EH (cell line): Measurements from ENCODE around the gene PLXDC2.
"Not testable (repeated sequence)": the region's sequence is repeated elsewhere in the genome, so short reads cannot be mapped to it uniquely, and the experiment has no call there.

Source experiments
- DNase-seq: peaks from one replicate; pipeline ENCODE4 v3.0.0-alpha.2; 2015; ENCODE audit warnings: low read depth

Gene PLXDC2

DNA sequence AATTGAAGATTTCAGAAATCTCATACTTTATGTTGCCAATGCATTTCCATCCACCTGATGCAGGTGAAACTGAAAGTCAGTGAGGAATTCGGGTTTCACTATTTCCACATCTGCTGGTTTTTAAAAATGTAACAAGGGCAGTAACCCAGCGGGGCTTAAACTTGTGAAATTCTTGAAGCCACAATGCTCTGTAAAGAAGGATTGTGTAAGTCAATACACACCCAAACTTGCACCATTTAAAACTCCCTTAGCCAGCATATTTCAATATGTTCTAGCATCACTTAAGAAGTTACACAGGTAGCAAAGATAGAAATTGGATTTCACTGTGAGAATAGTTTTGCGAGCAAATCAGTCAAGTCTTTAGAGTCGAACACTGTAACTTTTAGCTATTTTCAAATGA is 386.1 kb downstream of the PLXDC2 start:
- no peak for DNase-seq

DNA sequence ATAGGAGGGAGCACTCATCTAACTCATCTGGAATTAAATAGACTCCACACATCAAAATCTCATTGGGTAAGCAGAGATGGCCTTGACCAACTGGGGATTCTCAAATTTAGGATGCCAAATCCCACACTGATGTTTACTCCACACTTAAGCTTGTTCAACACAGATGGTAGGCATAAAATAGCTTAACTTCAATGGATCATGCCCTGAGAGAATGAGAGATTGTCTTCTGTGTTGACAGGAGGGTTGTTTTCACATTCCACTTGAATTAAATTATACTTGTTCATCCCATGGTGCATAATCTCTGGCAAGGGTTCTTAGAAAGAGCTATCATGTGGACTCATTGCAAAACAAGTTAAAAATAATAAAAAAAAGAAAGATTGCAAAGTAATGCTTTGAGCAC is 391.4 kb downstream of the PLXDC2 start:
- no peak for DNase-seq

DNA sequence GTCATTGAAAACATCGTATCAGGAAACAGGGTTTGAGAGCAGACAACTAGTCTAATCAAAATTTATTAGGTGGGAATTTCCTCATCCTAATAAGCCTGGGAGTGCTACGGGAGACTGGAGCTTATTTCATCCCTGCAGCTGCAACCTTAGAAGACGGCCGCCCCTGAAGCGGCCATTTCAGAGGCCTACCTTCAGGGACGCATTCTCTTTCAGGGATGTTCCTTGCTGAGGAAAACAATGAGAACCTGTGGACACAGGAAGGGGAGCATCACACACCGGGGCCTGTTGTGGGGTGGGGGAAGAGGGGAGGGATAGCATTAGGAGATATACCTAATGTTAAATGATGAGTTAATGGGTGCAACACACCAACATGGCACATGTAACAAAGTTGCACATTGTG is 392.9 kb downstream of the PLXDC2 start:
- not testable (repeated sequence) for DNase-seq

DNA sequence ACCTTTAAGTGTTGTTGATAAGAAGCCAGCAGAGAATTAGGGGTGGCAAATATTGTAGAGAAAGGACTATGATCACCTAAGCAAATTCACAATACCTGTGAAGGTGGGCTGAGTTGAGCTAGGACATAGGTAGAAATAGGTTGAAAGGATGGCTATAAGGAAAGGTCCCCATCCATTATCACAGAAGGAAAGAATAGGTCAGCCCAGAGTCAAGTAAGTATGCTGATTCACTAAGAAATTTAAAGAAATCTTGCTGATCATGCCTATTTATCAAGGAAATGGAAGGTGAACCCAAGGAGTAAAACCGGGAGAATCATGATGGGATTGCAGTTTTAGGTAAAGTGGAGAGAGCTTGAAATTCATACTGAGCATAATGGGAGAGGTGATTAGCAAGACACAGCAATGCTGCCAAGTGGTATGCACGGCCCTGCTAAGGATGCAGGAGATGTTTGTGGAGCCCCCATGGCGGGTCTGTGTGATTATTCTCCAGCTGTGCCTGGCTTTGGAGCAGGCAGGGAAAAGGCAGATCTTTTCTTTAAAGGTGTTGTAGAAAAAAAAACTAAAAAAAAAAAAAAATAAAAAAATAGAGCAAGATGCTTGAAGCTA is 399.4 kb downstream of the PLXDC2 start:
- DNase-seq, result no peak

DNA sequence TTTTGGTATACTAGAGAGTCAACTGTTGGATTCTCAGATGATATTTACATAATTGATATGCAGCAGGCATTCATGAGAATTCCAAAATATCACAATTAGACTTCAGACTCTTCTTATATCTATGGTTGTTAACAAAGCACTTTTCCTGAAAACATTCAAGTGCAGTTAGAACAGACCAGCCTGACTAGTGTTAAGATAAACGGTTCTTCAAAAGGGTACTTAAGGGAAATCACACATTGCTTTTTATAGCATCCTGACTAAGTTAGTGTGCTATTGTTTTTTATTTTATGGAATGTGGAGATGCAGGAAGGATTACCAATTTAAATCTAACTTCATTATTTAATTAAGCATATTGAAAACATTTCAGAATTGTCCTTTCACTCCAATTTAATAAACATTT is 405.1 kb downstream of the PLXDC2 start:
- DNase-seq, result no peak

DNA sequence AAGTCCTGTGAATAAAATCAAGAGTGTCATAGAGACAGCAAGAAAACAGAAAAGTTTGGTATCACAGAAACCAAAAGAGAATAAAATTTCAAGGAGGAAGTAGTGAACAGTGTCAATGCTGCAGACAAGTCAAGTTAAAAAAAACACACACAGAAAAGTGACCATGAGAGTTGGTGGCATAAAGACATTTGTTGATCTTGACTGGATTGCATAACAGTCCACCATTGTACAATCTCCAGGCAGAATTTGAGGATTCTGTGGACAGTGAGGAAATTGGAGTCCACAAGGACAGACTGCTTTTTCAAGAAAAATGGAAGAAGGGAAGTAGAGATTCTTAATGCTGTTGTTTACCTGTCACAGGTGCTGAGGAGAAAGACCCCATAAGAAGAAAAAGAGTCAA is 412.5 kb downstream of the PLXDC2 start:
- DNase-seq, result no peak

DNA sequence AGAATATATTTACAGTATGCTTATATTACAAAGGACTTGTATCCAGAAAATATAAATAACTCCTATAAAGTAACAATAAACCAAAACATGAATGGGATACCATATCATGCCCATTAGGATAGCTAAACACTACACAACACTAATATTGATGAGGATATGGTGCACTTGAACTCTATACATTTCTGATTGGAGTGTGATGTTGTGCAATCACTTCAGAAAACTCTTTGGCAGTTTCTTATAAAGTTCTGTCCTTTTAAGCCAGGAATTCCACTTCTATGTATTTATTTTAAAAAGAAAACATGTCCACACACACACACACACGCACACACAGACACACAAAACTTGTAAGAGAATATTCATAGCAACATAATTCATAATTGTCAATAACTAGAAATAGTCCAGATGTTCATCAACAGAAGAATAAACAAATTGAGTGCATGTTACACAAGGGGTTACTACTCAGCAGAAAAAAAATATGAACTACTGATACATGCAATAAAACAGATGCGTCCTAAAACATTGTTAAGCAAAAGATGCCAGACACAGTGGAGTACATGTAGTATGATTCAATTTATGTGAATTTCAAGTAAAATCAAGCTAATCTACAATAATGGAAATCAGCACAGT is 416.0 kb downstream of the PLXDC2 start:
- DNase-seq, result no peak

DNA sequence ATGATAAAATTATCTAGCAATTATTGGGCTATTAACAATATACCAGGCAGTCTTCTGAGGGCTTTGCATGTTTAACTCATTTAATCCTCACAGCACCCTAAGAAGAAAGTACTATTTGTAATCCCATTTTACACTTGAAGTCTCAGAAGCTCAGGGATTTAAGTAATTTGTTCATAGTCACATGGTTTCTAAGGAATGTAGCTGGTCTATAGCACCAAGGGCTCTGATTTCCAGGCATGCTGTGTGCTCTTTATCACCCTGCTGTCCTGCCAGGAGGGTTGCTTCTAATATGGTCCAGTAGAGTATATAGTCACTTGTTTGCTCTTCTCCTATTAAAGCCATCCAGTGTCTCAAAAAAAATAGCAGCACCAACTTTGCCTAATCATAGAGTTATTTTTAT is 417.2 kb downstream of the PLXDC2 start:
- no peak for DNase-seq

DNA sequence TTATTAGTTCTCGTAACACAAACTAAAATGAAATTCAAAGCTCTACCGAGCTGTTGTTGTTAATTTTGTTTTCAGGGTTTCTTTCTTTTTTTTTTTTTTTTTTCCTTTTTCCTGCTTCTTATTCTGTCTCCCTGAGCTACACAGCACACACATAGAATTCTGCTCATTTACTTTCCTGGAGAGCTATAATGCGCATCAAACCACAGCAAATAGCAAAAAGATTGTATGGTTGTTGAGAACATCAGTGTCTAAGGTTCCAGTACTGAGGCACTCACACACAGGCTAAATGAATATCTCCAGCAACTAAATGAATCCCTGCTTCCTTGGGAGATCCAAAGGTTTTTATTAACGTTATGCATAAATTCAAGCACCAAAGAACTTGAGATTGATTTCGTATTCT is 418.3 kb downstream of the PLXDC2 start:
- DNase-seq, result no peak

DNA sequence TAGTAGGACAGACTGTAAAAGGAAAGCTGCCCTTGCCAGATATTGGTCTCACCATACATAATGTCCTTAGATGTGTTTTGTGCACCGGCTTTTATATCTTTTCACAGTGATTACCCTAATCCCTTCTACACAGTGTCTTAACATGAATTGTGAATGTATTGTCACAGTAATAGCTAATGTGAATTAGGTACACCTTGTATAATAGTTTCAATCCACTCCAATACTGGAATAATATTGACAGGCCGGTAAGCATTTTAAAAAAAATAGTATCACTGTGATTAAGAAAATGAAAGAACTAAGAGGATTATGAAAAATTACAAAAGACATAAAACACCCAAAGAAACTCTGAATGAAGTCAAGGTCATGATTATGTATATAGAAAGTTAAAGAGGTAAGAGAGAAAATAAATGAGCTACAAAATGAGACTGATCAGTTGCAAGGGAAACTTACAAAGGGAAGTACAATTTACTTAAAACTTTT is 420.9 kb downstream of the PLXDC2 start:
- DNase-seq, result no peak

DNA sequence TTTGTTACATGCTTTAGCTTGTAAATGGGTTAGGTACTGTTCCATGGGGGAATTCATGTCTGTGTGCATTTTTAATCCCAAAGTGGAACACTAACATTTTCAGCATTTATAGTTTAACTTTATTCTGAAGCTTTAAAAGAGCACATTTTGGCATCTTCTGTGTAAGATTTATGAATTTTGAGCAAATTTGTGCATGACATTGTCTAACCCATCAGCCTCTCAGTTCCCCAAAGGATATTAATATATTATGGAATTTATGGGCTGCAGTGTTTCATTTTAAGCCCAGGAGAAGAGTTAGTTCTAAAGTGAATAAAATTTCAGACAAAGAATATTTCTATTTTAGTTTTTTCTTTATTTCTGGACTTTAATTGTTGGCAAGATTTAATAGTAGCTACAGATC is 421.4 kb downstream of the PLXDC2 start:
- DNase-seq, result no peak

DNA sequence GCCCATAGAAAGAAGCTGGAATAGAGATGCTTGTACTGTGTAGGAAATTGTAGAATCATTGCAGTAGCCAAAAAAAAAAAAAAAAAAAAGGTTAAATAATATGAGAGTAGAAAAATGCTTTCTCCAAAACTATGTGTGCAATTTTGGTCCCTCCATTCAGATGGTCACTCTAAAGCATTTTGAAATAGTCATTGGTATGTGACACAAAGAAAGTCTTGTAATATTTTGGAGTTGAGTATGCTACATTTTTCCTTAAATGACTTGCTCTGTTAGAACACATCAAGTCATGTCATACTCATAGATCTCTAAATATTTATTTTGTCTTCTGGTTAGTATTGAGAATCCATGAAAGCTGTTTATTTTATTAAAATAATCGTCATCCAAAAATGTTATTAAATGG is 424.4 kb downstream of the PLXDC2 start:
- no peak for DNase-seq

DNA sequence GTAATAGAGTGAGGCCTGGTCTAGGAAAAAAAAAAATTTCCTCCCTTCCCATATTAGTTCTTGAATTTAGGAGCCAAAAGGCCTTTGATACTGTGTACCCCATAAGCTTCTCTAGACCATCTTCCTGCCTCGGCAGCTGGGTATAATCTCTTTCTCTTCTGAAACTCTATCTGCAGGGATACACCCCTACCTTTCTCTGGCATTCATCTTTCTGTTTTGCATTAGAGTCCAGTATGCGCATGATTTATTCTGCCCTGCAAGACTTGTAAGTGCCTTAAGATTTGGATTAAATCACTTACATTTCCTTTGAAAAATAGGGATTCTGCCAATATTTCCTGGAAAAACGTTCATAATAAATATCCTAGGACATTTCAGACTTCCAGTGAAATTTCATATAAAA is 431.2 kb downstream of the PLXDC2 start:
- DNase-seq, result no peak

DNA sequence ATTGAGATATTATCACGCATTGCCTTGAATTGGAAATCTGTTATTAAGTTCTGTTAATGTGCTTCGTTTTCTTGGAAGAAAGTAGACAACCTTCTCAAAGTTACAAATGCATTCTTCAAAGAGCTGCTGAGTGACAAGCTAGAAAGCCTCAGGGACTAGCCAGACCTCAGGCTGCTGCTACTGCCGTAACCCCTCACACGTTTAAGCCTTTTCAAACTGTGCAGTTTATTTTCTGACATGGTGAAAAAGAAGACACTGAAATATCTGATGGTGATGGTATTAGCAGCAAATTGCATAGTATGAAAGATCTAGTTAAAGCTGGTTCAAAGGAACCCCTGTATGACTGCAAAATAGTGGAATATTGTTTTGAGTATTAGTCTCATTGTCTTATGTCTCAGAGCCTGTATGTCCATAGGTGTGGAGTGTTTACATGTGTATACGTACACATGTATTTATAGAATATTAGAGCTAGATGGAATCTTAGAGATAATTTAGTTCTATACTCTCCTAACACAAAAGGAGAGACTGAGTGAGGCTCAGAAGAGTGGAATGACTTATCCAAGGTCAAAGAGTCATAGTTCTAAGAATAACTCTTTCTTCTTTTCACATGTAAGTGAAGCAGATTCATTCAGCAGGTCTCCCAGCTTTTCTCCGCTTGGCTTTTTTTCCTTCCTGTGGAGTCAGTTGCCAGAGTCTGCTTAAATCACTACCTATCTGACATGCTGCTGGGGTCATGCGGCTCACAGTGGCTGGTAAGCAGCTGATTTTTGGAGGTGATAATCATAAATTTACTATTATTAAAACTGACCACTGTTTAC is 431.9 kb downstream of the PLXDC2 start:
- DNase-seq, result no peak

DNA sequence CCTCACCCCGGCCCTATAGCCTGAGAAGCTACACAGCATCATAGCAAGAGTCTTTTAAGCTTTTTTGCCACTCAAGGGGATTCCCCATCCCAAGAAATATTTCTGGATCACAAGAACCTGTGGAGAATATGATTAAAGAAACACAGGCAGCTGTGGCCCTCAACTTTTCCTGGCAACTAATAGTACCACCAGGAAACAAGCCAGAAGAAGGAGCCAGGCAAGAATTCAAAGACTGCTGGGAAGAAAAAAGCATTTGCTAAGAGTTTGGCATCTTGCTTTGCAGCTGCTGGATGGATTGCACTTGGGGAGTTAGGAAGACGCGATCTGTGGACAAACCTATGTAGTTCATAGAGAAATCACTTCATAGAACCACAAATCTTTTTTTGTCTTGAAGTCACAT is 437.8 kb downstream of the PLXDC2 start:
- no peak for DNase-seq

DNA sequence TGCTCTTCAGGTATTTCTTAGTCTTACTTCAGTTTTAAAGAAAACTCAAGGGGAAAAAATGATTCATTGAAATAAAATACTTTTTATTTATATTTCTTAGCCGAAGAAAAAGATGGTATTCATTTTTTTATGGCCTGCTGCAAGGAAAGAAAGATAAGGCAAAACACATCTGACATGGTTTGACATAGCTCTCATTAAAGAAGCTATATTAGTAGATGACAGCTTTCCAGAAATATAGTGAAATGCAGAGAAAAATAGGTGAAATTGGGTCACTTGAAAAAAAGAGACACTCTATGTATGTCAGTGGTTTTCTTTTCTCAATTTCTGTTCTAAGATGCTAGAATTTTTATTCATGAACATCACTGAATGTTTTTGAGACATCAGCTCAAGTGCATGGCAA is 438.3 kb downstream of the PLXDC2 start:
- no peak for DNase-seq

DNA sequence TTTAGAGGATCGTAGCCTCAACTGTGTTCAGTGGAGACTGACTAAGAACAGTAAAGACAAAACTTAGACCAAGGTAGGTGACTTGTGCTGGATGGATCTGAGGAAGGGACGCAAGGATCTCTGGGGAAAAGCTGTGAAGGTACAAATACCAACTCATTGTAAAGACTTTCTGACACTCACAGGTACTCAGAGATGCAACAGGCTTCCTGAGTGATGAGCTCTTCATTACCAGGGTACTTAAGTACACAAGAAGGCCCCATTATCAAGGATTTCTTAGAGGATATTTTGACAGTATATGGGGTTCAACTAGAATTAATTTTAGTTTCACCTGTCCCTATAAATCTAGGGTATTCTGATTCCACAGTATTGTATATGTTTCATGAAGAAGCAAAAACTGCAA is 440.7 kb downstream of the PLXDC2 start:
- DNase-seq, result no peak

DNA sequence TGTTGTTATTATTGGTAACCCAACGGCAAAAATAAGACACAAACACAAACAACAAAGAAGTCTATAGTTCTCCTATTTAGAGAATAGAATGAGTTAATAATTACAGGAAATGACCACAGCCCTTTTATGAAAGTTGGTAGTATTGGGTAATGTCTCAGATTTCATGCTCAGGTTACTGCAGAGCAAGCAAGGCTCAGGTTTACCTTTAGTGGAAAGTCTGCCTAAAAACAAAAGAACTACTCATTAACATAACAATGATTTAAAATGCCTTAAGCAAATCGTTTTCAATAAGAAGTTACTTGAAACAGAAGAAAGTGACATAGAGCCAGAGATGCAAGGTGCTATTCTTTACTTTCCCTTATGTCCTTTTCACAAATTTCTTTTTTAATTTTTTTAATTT is 441.2 kb downstream of the PLXDC2 start:
- no peak for DNase-seq

DNA sequence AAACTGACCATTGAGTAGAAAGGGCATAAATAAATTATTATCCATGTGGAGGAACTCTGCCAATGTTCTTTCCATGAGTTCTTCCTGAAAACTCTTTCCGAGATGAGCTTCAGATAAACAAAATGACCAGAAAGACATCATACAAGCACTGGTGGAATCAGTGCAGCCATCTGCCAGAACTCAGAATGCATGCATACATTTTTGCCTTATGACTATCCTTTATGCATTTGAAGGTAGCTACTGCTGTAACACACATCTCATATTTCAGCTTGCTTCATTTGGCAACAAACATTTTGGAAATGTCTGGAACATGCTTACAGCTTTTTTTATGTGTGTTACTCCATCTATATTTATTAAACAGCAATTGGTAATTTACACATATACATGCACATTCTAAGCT is 448.9 kb downstream of the PLXDC2 start:
- no peak for DNase-seq

DNA sequence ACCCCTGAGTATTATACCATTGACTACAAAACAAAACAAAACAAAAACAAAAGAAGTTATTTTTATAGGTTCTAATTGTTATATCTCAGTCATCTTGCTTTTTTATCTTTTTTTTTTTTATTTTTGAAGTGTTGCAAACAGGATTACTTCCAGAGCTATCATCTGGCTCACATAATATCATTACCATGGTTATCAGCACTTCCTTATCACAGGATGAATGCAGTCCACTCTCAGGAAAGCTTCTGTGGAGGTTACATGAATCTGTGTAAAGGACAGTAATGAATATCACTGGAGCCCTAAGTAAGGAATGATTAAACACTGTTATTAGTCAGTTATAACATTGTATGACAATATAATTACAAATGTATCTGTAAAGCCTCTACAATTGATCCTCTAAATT is 451.5 kb downstream of the PLXDC2 start:
- DNase-seq, result no peak

DNA sequence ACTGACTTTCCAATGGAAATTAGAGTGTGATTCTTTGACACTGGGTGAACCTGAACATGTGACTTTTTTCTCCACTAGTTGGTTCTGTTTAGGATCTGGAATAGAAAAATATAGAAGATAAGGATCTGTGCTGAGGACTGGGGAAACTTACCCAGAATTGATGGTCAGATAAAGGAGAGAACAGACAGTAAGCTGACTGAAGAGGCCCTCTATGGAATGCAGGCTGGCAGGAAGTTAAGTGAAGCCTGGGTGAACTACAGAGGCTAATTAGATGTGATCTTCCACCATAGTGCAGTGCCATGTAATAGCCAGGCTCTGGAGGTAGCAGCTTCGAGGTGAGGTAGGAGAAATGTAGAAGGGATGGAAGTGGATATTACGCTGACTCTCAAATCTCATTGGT is 455.3 kb downstream of the PLXDC2 start:
- no peak for DNase-seq

DNA sequence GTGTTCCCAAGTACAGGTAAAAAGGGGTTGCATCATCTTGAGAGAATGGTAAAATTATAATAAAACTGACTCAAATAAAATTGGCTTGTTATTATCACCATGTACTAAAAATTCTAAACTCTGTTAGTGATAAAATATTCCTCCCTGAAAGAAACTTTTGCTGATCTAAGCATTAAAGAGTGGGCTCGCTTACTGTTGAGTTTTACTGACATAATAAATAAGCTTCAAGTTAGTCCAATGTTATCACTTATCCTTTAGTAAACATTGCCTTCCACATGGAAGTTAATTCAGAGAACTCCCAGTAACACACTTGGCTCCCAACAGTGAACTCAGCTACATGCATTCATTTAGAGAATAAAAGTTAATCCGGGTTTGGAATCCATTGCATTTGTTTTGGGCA is 456.4 kb downstream of the PLXDC2 start:
- DNase-seq, result no peak

DNA sequence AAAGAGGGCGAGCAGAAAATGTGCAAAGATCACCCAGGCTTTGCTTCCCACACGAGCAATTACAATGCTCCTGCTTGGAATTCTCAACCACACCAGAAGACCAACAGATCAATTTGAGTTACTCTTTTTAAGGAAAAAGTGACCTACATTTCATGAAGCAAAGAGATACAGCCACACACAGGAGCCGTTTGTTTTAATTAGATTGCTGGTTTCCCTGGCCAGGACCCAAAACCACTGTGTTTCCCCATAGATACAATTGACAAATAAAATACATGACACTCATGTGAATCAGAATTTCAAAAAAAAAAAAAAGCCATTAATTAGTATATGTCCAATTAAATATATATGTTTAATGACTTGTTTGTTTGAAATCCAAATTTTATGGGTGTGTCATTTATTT is 458.3 kb downstream of the PLXDC2 start:
- DNase-seq, result no peak
